T-helper 9 cell (primary cell): ENCODE data around the gene NRG2.

Experiments used
- DNase-seq: peaks from one replicate; pipeline ENCODE4 v3.0.0-alpha.2; 2020

Gene NRG2

GRCh38 chr5:139900546-139901250 is 142.4 kb downstream of the NRG2 start:
- no peak for DNase-seq

- DNase-seq, result no peak
Observed at GRCh38 chr5:139898981-139899380, 144.1 kb downstream of the NRG2 start.

GRCh38 chr5:139897982-139898381 is 145.1 kb downstream of the NRG2 start:
- no peak for DNase-seq

GRCh38 chr5:139897342-139897741 is 145.8 kb downstream of the NRG2 start:
- DNase-seq, result no peak

- DNase-seq, result no peak
Observed at GRCh38 chr5:139896718-139897117, 146.4 kb downstream of the NRG2 start.

- no peak for DNase-seq
Observed at GRCh38 chr5:139895647-139896046, 147.5 kb downstream of the NRG2 start.

GRCh38 chr5:139895046-139895445 is 148.1 kb downstream of the NRG2 start:
- no peak for DNase-seq

GRCh38 chr5:139893873-139894272 is 149.2 kb downstream of the NRG2 start:
- DNase-seq, result no peak

GRCh38 chr5:139889410-139889809 is 153.7 kb downstream of the NRG2 start:
- DNase-seq, result no peak

GRCh38 chr5:139888370-139888769 is 154.7 kb downstream of the NRG2 start:
- no peak for DNase-seq

GRCh38 chr5:139886213-139886612 is 156.9 kb downstream of the NRG2 start:
- DNase-seq, result no peak

- DNase-seq, result no peak
Observed at GRCh38 chr5:139885857-139886208, 157.3 kb downstream of the NRG2 start.

GRCh38 chr5:139885172-139885856 is 157.8 kb downstream of the NRG2 start:
- DNase-seq, result no peak

GRCh38 chr5:139884734-139885133 is 158.4 kb downstream of the NRG2 start:
- DNase-seq, result no peak

GRCh38 chr5:139884144-139884543 is 159.0 kb downstream of the NRG2 start:
- no peak for DNase-seq

GRCh38 chr5:139882961-139883539 is 160.0 kb downstream of the NRG2 start:
- no peak for DNase-seq

GRCh38 chr5:139882316-139882715 is 160.8 kb downstream of the NRG2 start:
- no peak for DNase-seq

GRCh38 chr5:139881143-139881733 is 161.9 kb downstream of the NRG2 start:
- DNase-seq, result no peak

GRCh38 chr5:139880416-139881142 is 162.5 kb downstream of the NRG2 start:
- no peak for DNase-seq

GRCh38 chr5:139878093-139878492 is 165.0 kb downstream of the NRG2 start:
- DNase-seq, result no peak

GRCh38 chr5:139877129-139877597 is 165.9 kb downstream of the NRG2 start:
- DNase-seq, result no peak

- DNase-seq, result no peak
Observed at GRCh38 chr5:139875957-139876356, 167.1 kb downstream of the NRG2 start.
